Natural killer cell (primary cell): ENCODE results near the gene AIRE. TPM values are rescaled to one million over a fixed set of nuclear protein-coding genes. Genes with fewer than 3 reads are reported as not detected.

Source experiments
- ATAC-seq, 3 donors: fragments of 150-1000 bp in 2 of 3; fragments of 200-7000 bp in 1 of 3; cut with Tn5 transposase; 1 replicate in 1 of 3; 2 replicates in 2 of 3; pipeline ENCODE4 v1.10.0; 2021; ENCODE audit warnings: mild to moderate bottlenecking in 2 of 3, moderate library complexity in 2 of 3
- DNase-seq, 2 donors: peaks; one replicate each; pipeline versions ENCODE4 v3.0.0 to v3.0.0-alpha.2; 2013 to 2021; ENCODE audit warnings: mixed read lengths in 1 of 2
- H3K27ac ChIP-seq: one replicate; pipeline ENCODE4 v1.5.1; 2013; ENCODE audit warnings: mild to moderate bottlenecking, low read length
- H3K27me3 ChIP-seq: one replicate; pipeline ENCODE4 v1.6.1; 2013; ENCODE audit warnings: low read length; ENCODE audit not compliant: control insufficient read depth, insufficient read depth
- H3K36me3 ChIP-seq: one replicate; pipeline ENCODE4 v1.6.1; 2013; ENCODE audit warnings: low read length; ENCODE audit not compliant: control insufficient read depth, insufficient read depth
- H3K4me1 ChIP-seq: one replicate; pipeline ENCODE4 v1.6.1; 2013; ENCODE audit warnings: low read length; ENCODE audit not compliant: control insufficient read depth, insufficient read depth
- H3K4me3 ChIP-seq: one replicate; pipeline ENCODE4 v1.5.1; 2013; ENCODE audit warnings: low read length
- H3K9me3 ChIP-seq: one replicate; pipeline ENCODE4 v1.6.1; 2013; ENCODE audit warnings: low read length; ENCODE audit not compliant: control insufficient read depth, insufficient read depth
- H3K27ac Mint-ChIP-seq, 2 donors: one replicate each; pipeline ENCODE4 v1.8.0; 2022; ENCODE audit warnings: mild to moderate bottlenecking in 2 of 2, mixed read lengths in 2 of 2, moderate library complexity in 1 of 2
- H3K27me3 Mint-ChIP-seq, 2 donors: one replicate each; pipeline ENCODE4 v1.8.0; 2022; ENCODE audit warnings: low read depth in 2 of 2, mixed read lengths in 2 of 2
- H3K36me3 Mint-ChIP-seq: one replicate; pipeline ENCODE4 v1.8.0; 2022; ENCODE audit warnings: mixed read lengths
- H3K4me1 Mint-ChIP-seq, 2 donors: one replicate each; pipeline ENCODE4 v1.8.0; 2022; ENCODE audit warnings: mixed read lengths in 2 of 2
- H3K4me3 Mint-ChIP-seq: one replicate; pipeline ENCODE4 v1.8.0; 2022; ENCODE audit warnings: mild to moderate bottlenecking, moderate library complexity, mixed read lengths
- H3K9me3 Mint-ChIP-seq, 2 donors: one replicate each; pipeline ENCODE4 v1.8.0; 2022; ENCODE audit warnings: mixed read lengths in 2 of 2
- CTCF ChIP-seq: fragments of 200-600 bp; IDR thresholded peaks from one replicate; pipeline ENCODE4 v1.8.0; 2022; ENCODE audit warnings: antibody characterized with exemption
- WGBS: methylation state at CpG from one replicate; pipeline ENCODE4 v1.1.7; 2013; ENCODE audit warnings: missing lambda C conversion rate; ENCODE audit not compliant: insufficient coverage; 5-methylcytosine and 5-hydroxymethylcytosine counted together
- intact Hi-C: fragments of 100-400 bp; cut with micrococcal nuclease; formaldehyde crosslinking; loops from one replicate; pipeline ENCODE4 v1.14.2; 2022
- total RNA-seq, 4 donors: library from RNA; stranded (reverse); fragments of 120-200 nt in 1 of 4; gene quantifications; one replicate each; pipeline versions ENCODE4 v1.2.3 to v1.2.4, GENCODE V29; 2013 to 2022

The AIRE gene
- total RNA-seq, 3 donors from 2014 or later (not counting 1 experiment from before 2014, with no cell fraction given): not detected

GRCh38 chr21:44261675-44262295 lies 23.9 kb upstream of the AIRE start, which contains the start of gene DNMT3L:
Gene DNMT3L (minus strand): TSS chr21:44261897. CDS start chr21:44261259, 638 bp downstream.
- H3K4me3 ChIP-seq: no peak within 1 kb of the TSS
- intact Hi-C loops: no loop called here
- H3K9me3 ChIP-seq: no peaks in the 10 kb centered on the region
- no peaks in the 10 kb centered on the region for H3K4me1 ChIP-seq
- 84% methylated on average over 19 of the region's 19 CpGs for WGBS
- no peak within 1 kb of the TSS for H3K27ac ChIP-seq
- no peak for TF ChIP-seq CTCF
- no peaks in the 10 kb centered on the region for H3K36me3 Mint-ChIP-seq
- H3K27ac Mint-ChIP-seq: no peak within 1 kb of the TSS
- no peaks in the 10 kb centered on the region for H3K9me3 Mint-ChIP-seq
- H3K4me3 Mint-ChIP-seq: no peak within 1 kb of the TSS
- ATAC-seq: no peak
- H3K36me3 ChIP-seq: no peaks in the 10 kb centered on the region
- no peak for DNase-seq
- no peaks in the 10 kb centered on the region for H3K4me1 Mint-ChIP-seq
- peaks cover 0 to 11% of the 10 kb centered on the region in 2 donors for H3K27me3 Mint-ChIP-seq
- H3K27me3 ChIP-seq: no peaks in the 10 kb centered on the region

DNA sequence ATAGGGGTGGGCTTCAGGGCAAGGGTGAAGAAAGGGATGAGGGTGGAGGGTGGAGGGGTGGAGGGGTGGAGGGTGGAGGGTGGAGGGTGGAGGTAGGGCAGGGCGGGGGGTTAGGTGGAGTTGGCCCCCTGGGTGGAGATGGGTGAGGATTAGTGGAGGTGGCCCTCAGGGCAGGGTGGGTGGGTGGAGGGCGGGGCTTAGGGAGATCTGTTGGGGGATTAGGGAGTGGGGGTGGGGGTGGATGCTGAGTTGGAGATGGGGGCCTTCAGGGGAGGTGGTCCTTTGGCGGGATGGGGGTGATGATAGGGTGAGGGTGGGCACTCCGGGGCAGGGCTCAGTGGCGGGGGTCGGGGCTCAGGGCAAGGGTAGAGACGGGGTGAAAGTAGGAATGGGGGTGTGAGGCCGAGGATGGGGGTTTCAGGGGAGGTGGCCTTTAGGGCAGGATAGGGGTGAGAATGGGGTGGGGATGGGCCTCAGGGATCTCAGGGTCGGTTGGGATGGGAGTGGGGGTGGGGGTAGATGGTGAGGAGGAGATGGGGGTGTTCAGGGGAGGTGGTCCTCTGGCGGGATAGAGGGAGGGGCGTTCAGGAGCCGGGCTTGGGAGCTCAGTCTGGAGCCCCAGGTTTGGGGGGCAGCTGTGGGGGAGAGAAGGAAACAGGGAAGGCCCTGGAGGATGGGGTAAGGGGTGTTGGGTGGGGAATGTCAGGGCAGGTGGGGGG lies 23.2 kb upstream of the AIRE start:
- intact Hi-C loops: no loop called here
- Histone ChIP-seq H3K27ac (no peak overlapping the region), H3K4me1 (no peaks in the 10 kb centered on the region), H3K9me3 (no peaks in the 10 kb centered on the region), H3K27me3 (no peaks in the 10 kb centered on the region), H3K36me3 (no peaks in the 10 kb centered on the region), H3K4me3 (no peak overlapping the region)
- Mint-ChIP-seq H3K27ac (no peak overlapping the region), H3K9me3 (no peaks in the 10 kb centered on the region), H3K27me3 (peaks cover 0 to 11% of the 10 kb centered on the region in 2 donors), H3K36me3 (no peaks in the 10 kb centered on the region), H3K4me3 (no peak overlapping the region), H3K4me1 (no peaks in the 10 kb centered on the region)
- DNase-seq (no peak), ATAC-seq (no peak)
- no peak for TF ChIP-seq CTCF
- 91% methylated on average over 12 of the region's 12 CpGs for WGBS

GRCh38 chr21:44263221-44263760 lies 22.4 kb upstream of the AIRE start:
- no peak overlapping the region for H3K4me3 Mint-ChIP-seq

More at GRCh38 chr21:44263221-44263760, 22.4 kb upstream of the AIRE start:
- Histone ChIP-seq H3K27me3 (no peaks in the 10 kb centered on the region), H3K4me1 (no peaks in the 10 kb centered on the region), H3K9me3 (no peaks in the 10 kb centered on the region), H3K27ac (no peak overlapping the region), H3K36me3 (no peaks in the 10 kb centered on the region), H3K4me3 (no peak overlapping the region)
- intact Hi-C loops: no loop called here
- no peak for TF ChIP-seq CTCF
- Mint-ChIP-seq H3K4me1 (no peaks in the 10 kb centered on the region), H3K36me3 (no peaks in the 10 kb centered on the region), H3K27me3 (peaks cover 0 to 11% of the 10 kb centered on the region in 2 donors), H3K27ac (no peak overlapping the region), H3K9me3 (no peaks in the 10 kb centered on the region)
- ATAC-seq (no peak), DNase-seq (no peak)
- WGBS: 90% methylated on average over 18 of the region's 18 CpGs
